K562 (cell line): Measurements from ENCODE around the gene CPOX. TPM values are rescaled to one million over a fixed set of nuclear protein-coding genes. Genes with fewer than 3 reads are reported as not detected.

Source experiments
- ATAC-seq: fragments of 200-7000 bp; cut with Tn5 transposase; 3 replicates; pipeline ENCODE4 v1.9.1; 2020; ENCODE audit warnings: moderate library complexity
- BruUV-seq: library from RNA; stranded (reverse); fragments of 400-500 nt; replicated peaks from 2 replicates; lab custom pipeline; 2021; lab: Mats Ljungman, UMichigan
- CTCF ChIA-PET: fragments of 300-600 bp; formaldehyde crosslinking; extraction: SDS; loops from one replicate; lab custom pipeline; 2021; ENCODE audit warnings: low intra/inter-chr PET ratio; lab: Yijun Ruan, JAX
- POLR2A ChIA-PET: fragments of 300-600, 350-650 bp; sonication (Branson Sonifier 250); formaldehyde crosslinking; extraction: SDS; loops from one replicate; lab custom pipeline; 2021; ENCODE audit warnings: antibody characterized with exemption, inconsistent platforms; lab: Yijun Ruan, JAX
- DNase-seq, 4 experiments: peaks; one replicate each; pipeline versions ENCODE4 v3.0.0 to v3.0.0-alpha.2; 2011 to 2018; ENCODE audit warnings: low spot score in 3 of 4, mixed read lengths in 3 of 4; ENCODE audit errors: extremely low read depth in 1 of 4
- FAIRE-seq: peaks from 2 replicates; lab custom pipeline; 2011; peaks lifted over from hg19 to GRCh38; lab: Jason Lieb, UNC
- H2AFZ ChIP-seq: 2 replicates; pipeline ENCODE4 v1.6.0; 2011; ENCODE audit warnings: low read depth, low read length, control low read depth, inconsistent platforms
- H3K27ac ChIP-seq: fragments of 200-600 bp; 3 replicates; pipeline ENCODE4 v1.8.0; 2011; ENCODE audit warnings: low read depth, mild to moderate bottlenecking, control low read depth, inconsistent platforms, low read length, moderate library complexity, mixed read lengths; ENCODE audit errors: extremely low read depth
- H3K27me3 ChIP-seq, 2 experiments: fragments of 300-600 bp in 1 of 2; 2 replicates in 1 of 2; 3 replicates in 1 of 2; pipeline versions ENCODE4 v1.6.0 to v1.8.0; 2011; ENCODE audit warnings: inconsistent platforms in 2 of 2, low read length in 2 of 2, mild to moderate bottlenecking in 1 of 2, mixed read lengths in 1 of 2, moderate library complexity in 1 of 2; ENCODE audit not compliant: control insufficient read depth in 2 of 2, insufficient read depth in 2 of 2
- H3K36me3 ChIP-seq: fragments of 300-600 bp; 3 replicates; pipeline ENCODE4 v1.8.0; 2011; ENCODE audit warnings: mild to moderate bottlenecking, low read length, inconsistent platforms; ENCODE audit not compliant: control insufficient read depth, insufficient read depth
- H3K4me1 ChIP-seq, 2 experiments: fragments of 200-600 bp in 1 of 2; replicated peaks in 1 of 2; 2 replicates in 1 of 2; 3 replicates in 1 of 2; pipeline versions ENCODE4 v1.5.1 to v1.8.0; 2011; ENCODE audit warnings: inconsistent platforms in 2 of 2, low read length in 2 of 2, mild to moderate bottlenecking in 1 of 2, mixed read lengths in 1 of 2, moderate library complexity in 1 of 2; ENCODE audit not compliant: control insufficient read depth in 2 of 2, insufficient read depth in 2 of 2
- H3K4me2 ChIP-seq: 2 replicates; pipeline ENCODE4 v1.6.1; 2011; ENCODE audit warnings: low read length, control low read depth, inconsistent platforms, mixed read lengths; ENCODE audit not compliant: insufficient read depth
- H3K4me3 ChIP-seq: fragments of 200-600 bp; sonication (generic), shearing (Covaris generic); 2 replicates; pipeline ENCODE4 v1.5.1; 2016; ENCODE audit warnings: control low read depth, inconsistent platforms
- H3K79me2 ChIP-seq: fragments of 200-600 bp; 3 replicates; pipeline ENCODE4 v1.8.0; 2011; ENCODE audit warnings: low read length, inconsistent platforms; ENCODE audit not compliant: control insufficient read depth, insufficient read depth
- H3K9ac ChIP-seq, 2 experiments: 2 replicates each; pipeline versions ENCODE4 v1.6.0 to v1.6.1; 2011; ENCODE audit warnings: low read depth in 2 of 2, low read length in 2 of 2, control low read depth in 1 of 2, inconsistent platforms in 1 of 2, mild to moderate bottlenecking in 1 of 2, mixed read lengths in 1 of 2; ENCODE audit not compliant: insufficient read depth in 1 of 2
- H3K9me1 ChIP-seq: one replicate; pipeline ENCODE4 v1.6.0; 2011; ENCODE audit warnings: inconsistent platforms, mild to moderate bottlenecking, low read length, moderate library complexity; ENCODE audit not compliant: control insufficient read depth, insufficient read depth
- H3K9me3 ChIP-seq: replicated peaks from 2 replicates; pipeline ENCODE4 v1.5.1; 2011; ENCODE audit warnings: low read depth, low read length, inconsistent platforms; ENCODE audit not compliant: control insufficient read depth, insufficient read depth
- H4K20me1 ChIP-seq: replicated peaks from 2 replicates; pipeline ENCODE4 v1.6.1; 2011; ENCODE audit warnings: low read length, inconsistent platforms, mixed read lengths; ENCODE audit not compliant: control insufficient read depth, insufficient read depth
- CBFA2T2 ChIP-seq: fragments of 450-650 bp; conservative IDR thresholded peaks from 2 replicates; pipeline ENCODE4 v1.6.1; 2017; ENCODE audit warnings: mild to moderate bottlenecking
- NCOA4 ChIP-seq: fragments of 450-650 bp; IDR thresholded peaks from 2 replicates; pipeline ENCODE4 v1.6.1; 2018; ENCODE audit warnings: mild to moderate bottlenecking; ENCODE audit not compliant: partially characterized antibody
- TAF1 ChIP-seq: IDR thresholded peaks from 2 replicates; pipeline ENCODE4 v1.6.1; 2011; ENCODE audit warnings: mild to moderate bottlenecking, low read length, moderate library complexity; ENCODE audit not compliant: insufficient read depth, control insufficient read depth, severe bottlenecking; ENCODE audit errors: extremely low read depth
- WGBS: fragments of 100-300 bp; shearing (Covaris generic); methylation state at CpG from one replicate; pipeline ENCODE4 v1.1.6; 2016; ENCODE audit warnings: low coverage, mixed read lengths; ENCODE audit not compliant: insufficient coverage; ENCODE audit errors: missing lambda C conversion rate; 5-methylcytosine and 5-hydroxymethylcytosine counted together
- in situ Hi-C: fragments of 300-500 bp; cut with MboI; formaldehyde crosslinking; loops from 4 replicates; pipeline ENCODE4 v1.15.0; 2018; ENCODE audit warnings: inconsistent platforms, mixed read lengths
- intact Hi-C: fragments of 100-400 bp; cut with micrococcal nuclease; formaldehyde crosslinking; loops from 2 replicates; pipeline ENCODE4 v1.14.2; 2022
- polyA plus RNA-seq, 8 experiments: library from polyadenylated mRNA; depleted of rRNA in 4 of 8; stranded (reverse) in 5 of 8; unstranded in 3 of 8; fragments of >200 nt; fragmentation: Nextera tagmentation in 2 of 8; fragmentation: Illumina TruSeq in 1 of 8; extraction: Ambion mirVana in 2 of 8; extraction: Trizol in 1 of 8; gene quantifications; 2 replicates each; pipeline versions ENCODE4 v1.2.1 to v1.2.3, GENCODE V29; 2011 to 2014; ENCODE audit warnings: inconsistent platforms in 1 of 8, missing spikeins in 1 of 8
- total RNA-seq, 7 experiments: library from RNA; depleted of rRNA in 6 of 7; stranded (reverse); fragments of >200 nt in 6 of 7; fragmentation: Illumina TruSeq in 2 of 7; extraction: Trizol in 2 of 7; gene quantifications; 2 replicates each; pipeline versions ENCODE4 v1.2.1 to v1.2.3, GENCODE V29; 2011 to 2021; ENCODE audit warnings: low replicate concordance in 1 of 7
- TF ChIP-seq, protein P1 (sequence below): sonication (generic); formaldehyde crosslinking; IDR thresholded peaks from 2 replicates; pipeline ENCODE4 v1.8.0; 2023; ENCODE audit warnings: mild to moderate bottlenecking, missing genetic modification reagents
- TF ChIP-seq, protein P2 (sequence below): fragments of 450-650 bp; IDR thresholded peaks from 2 replicates; pipeline ENCODE4 v1.6.1; 2016; ENCODE audit warnings: low read depth

The CPOX gene
- total and polyA plus RNA-seq, 9 of the 15 experiments (the other 6 are each of a cell fraction or from before 2014, with no cell fraction given), result 14.6 to 82.1 (median 24.8) TPM

DNA sequence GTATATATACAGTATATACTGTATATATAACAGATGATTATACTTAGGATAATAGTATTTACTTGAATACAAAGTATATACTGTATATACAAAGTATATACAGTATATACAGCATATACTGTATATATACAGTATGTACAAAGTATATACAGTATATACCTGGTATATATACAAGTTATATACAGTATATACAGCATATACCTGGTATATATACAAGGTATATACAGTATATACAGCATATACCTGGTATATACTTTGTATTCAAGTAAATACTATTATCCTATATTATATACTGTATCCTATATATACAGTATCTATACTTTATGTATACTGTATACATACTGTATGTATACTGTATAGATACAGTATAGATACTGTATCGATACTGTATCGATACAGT, 14.6 kb upstream of the CPOX start:
- WGBS, result 6% methylated on average over 2 of the region's 2 CpGs
- DNase-seq (no peak), FAIRE-seq (no peak), ATAC-seq (no peak)
- Histone ChIP-seq H2AFZ (no peak overlapping the region), H4K20me1 (no peaks in the 10 kb centered on the region), H3K4me1 (no peaks in the 10 kb centered on the region; a peak in 1 of 5 replicates), H3K27ac (no peak overlapping the region), H3K9ac (no peak overlapping the region), H3K9me1 (no peaks in the 10 kb centered on the region), H3K79me2 (no peaks in the 10 kb centered on the region), H3K9me3 (no peaks in the 10 kb centered on the region), H3K4me2 (no peak overlapping the region), H3K4me3 (no peak overlapping the region), H3K27me3 (no peaks in the 10 kb centered on the region), H3K36me3 (no peaks in the 10 kb centered on the region)
- in situ Hi-C loops (no loop called here), intact Hi-C loops (no loop called here)
- ChIA-PET POLR2A (no interaction called here), CTCF (no interaction called here)
- BruUV-seq, result no TSS peak
- TF ChIP-seq, protein P1, sequence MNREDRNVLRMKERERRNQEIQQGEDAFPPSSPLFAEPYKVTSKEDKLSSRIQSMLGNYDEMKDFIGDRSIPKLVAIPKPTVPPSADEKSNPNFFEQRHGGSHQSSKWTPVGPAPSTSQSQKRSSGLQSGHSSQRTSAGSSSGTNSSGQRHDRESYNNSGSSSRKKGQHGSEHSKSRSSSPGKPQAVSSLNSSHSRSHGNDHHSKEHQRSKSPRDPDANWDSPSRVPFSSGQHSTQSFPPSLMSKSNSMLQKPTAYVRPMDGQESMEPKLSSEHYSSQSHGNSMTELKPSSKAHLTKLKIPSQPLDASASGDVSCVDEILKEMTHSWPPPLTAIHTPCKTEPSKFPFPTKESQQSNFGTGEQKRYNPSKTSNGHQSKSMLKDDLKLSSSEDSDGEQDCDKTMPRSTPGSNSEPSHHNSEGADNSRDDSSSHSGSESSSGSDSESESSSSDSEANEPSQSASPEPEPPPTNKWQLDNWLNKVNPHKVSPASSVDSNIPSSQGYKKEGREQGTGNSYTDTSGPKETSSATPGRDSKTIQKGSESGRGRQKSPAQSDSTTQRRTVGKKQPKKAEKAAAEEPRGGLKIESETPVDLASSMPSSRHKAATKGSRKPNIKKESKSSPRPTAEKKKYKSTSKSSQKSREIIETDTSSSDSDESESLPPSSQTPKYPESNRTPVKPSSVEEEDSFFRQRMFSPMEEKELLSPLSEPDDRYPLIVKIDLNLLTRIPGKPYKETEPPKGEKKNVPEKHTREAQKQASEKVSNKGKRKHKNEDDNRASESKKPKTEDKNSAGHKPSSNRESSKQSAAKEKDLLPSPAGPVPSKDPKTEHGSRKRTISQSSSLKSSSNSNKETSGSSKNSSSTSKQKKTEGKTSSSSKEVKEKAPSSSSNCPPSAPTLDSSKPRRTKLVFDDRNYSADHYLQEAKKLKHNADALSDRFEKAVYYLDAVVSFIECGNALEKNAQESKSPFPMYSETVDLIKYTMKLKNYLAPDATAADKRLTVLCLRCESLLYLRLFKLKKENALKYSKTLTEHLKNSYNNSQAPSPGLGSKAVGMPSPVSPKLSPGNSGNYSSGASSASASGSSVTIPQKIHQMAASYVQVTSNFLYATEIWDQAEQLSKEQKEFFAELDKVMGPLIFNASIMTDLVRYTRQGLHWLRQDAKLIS (CRISPR knock-in tag), result no peak
- TF ChIP-seq NCOA4, result no peak
- no peak for TF ChIP-seq TAF1
- TF ChIP-seq, protein P2, sequence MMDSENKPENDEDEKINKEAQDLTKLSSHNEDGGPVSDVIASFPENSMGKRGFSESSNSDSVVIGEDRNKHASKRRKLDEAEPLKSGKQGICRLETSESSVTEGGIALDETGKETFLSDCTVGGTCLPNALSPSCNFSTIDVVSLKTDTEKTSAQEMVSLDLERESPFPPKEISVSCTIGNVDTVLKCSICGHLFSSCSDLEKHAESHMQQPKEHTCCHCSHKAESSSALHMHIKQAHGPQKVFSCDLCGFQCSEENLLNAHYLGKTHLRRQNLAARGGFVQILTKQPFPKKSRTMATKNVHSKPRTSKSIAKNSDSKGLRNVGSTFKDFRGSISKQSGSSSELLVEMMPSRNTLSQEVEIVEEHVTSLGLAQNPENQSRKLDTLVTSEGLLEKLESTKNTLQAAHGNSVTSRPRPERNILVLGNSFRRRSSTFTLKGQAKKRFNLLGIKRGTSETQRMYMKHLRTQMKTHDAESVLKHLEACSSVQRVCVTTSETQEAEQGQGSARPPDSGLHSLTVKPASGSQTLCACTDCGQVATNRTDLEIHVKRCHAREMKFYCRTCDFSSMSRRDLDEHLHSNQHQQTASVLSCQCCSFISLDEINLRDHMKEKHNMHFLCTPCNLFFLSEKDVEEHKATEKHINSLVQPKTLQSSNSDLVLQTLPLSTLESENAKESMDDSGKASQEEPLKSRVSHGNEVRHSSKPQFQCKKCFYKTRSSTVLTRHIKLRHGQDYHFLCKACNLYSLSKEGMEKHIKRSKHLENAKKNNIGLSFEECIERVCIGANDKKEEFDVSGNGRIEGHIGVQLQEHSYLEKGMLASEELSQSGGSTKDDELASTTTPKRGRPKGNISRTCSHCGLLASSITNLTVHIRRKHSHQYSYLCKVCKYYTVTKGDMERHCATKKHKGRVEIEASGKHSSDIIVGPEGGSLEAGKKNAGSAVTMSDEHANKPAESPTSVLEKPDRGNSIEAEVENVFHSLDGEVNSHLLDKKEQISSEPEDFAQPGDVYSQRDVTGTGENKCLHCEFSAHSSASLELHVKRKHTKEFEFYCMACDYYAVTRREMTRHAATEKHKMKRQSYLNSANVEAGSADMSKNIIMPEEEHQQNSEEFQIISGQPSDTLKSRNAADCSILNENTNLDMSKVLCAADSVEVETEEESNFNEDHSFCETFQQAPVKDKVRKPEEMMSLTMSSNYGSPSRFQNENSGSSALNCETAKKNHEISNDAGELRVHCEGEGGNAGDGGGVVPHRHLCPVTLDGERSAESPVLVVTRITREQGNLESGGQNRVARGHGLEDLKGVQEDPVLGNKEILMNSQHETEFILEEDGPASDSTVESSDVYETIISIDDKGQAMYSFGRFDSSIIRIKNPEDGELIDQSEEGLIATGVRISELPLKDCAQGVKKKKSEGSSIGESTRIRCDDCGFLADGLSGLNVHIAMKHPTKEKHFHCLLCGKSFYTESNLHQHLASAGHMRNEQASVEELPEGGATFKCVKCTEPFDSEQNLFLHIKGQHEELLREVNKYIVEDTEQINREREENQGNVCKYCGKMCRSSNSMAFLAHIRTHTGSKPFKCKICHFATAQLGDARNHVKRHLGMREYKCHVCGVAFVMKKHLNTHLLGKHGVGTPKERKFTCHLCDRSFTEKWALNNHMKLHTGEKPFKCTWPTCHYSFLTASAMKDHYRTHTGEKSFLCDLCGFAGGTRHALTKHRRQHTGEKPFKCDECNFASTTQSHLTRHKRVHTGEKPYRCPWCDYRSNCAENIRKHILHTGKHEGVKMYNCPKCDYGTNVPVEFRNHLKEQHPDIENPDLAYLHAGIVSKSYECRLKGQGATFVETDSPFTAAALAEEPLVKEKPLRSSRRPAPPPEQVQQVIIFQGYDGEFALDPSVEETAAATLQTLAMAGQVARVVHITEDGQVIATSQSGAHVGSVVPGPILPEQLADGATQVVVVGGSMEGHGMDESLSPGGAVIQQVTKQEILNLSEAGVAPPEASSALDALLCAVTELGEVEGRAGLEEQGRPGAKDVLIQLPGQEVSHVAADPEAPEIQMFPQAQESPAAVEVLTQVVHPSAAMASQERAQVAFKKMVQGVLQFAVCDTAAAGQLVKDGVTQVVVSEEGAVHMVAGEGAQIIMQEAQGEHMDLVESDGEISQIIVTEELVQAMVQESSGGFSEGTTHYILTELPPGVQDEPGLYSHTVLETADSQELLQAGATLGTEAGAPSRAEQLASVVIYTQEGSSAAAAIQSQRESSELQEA, result no peak
- TF ChIP-seq CBFA2T2, result no peak
